NCI-H2171 (cell line): ENCODE results near the gene CABP7.

Experiments
- DNase-seq: peaks from one replicate; lab custom pipeline; 2025; lab: John Stamatoyannopoulos, UW

The CABP7 gene

DNA sequence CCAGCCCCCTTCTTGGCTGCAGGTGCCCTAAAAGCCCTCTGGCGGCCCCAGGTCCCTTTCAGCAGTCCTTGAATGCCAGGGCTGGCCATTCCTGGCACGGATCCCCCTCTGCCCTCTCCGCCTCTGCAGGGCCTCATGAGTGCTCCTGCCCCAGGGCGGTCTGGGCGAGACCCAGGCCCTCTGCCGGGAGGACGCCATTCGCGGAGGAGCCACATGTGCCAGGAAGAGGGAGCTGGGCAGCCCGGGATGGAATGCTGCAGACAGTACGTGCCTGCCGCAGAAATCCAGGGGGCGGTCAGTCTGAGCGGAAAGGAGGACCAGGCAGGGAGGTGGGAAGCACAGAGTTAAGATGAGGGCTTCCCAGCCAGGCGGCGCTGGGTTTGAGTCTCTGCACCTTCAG, 2.8 kb downstream of the CABP7 start:
- no peak for DNase-seq

DNA sequence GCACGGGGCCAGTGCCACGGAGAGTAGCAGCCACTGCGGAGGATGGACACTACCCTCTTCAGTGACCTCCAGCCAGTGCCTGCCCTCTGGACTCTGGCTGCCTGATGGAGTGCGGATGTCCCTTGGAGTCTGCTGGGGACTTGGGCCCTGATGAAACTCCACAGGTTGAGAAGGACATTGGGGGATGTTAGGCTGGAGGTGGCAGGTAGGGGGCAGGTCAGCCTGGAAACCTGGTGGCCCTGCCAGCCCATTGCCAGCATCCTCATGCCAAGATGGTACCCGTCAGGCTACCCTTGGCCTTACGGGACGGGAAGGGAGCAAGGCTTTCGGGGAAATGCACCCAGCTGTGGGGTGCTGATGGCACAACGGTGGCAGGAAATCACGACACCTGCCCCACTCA, 4.0 kb downstream of the CABP7 start:
- DNase-seq, result no peak

DNA sequence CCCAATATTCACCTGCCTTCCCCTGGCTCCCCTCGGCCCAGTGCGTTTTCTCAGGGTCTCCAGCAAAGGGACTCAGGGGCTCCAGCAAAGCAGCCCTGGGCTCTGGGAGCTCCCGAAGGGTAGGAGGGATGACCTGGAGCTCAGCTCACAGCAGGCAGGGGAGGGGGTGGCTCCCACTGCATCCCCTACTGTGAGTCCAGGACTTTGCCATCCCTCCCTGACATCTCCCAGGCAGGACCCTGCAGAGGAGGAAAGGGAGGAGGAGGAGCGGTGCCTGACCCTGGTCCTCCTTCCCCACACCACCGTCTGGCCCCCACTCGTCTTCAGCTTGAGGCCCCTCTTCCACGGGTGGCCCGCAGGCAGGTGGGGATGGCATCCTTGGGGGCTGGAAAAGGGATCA, 5.0 kb downstream of the CABP7 start:
- no peak for DNase-seq

DNA sequence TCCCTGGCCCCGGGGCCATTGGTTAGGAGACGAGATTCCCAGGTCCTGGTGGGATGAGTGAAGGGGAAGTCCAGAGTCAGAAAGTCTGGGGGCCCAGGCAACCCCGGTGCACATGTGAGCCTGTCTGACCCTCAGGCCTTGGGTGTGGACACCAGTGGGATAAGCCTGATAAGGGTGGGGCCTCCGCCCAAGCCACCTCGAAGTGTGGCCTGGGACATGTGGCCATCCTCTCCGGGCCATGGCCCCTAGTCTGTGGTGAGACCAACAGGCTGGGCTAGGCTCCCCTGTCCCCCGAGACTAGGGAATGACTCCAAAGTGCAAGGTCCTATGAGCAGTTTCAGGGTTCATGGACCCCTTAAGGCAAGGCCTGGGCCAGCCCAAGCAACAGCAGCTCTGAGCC, 6.3 kb downstream of the CABP7 start:
- no peak for DNase-seq

DNA sequence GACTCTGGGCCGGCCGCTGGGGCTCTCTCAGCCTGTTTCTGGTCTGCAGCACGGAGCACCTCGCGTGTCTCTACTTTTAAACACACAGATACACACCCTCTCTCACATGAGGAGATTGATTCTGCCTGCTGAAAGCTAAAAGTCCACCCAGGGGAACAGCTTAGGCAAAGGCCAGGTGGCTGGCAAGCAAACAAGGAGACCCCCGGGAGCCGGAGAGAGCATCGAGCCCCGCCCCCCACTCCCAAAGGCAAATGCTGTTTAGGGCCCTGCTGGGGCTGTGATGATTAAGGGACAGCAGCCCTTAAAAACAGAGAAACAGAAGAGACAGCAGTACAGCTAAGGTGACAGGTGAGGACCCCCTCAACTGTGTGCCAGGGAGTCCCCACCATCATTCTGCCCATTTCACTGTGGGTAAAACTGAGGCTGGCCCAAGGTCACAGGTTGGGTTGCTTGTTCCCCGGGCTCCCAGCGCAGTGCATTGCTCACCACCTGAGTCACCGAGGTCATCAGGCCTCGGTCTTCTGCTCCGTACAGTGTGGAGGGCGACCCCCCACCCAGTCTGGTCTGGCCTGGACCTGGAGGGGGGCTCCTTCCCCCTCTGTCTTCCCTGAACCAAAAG, 6.8 kb downstream of the CABP7 start:
- DNase-seq, result peak; percentile 63

DNA sequence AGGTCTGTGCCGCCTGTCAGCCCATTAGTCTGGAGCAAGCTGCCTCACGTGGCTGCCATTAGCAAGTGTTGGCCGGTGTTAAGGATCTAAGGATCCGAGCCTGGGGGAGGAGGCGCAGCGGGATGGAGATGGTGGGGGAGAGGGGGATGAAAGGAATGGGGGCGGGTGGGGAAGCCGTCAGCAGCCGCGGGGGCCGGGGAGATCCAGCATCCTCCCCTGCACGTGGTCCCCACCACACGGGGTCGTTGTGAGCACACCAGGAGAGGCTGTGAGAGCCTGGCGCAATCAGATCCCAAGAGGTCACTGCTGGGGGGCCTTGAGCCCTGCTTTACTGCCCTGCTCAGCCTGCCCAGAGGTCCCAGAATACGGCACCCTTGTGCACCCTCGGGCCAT, 7.3 kb downstream of the CABP7 start:
- DNase-seq, result no peak

DNA sequence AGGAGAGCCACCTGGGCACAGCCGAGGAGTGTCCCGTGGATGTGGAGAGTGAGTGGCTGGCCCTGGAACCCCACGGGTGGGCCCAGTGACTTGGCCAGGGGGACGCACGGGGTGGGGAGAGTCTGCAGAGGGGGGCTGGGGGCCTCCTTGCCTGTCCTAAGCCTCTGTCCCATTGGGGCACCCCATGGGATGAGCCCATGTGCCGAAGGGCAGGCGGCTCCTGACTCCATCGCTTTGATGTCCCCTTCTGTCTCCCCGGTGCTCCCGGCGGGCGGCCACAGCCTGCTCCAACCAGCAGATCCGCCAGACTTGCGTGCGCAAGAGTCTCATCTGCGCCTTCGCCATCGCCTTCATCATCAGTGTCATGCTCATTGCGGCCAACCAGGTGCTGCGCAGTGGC, 9.4 kb downstream of the CABP7 start:
- no peak for DNase-seq

DNA sequence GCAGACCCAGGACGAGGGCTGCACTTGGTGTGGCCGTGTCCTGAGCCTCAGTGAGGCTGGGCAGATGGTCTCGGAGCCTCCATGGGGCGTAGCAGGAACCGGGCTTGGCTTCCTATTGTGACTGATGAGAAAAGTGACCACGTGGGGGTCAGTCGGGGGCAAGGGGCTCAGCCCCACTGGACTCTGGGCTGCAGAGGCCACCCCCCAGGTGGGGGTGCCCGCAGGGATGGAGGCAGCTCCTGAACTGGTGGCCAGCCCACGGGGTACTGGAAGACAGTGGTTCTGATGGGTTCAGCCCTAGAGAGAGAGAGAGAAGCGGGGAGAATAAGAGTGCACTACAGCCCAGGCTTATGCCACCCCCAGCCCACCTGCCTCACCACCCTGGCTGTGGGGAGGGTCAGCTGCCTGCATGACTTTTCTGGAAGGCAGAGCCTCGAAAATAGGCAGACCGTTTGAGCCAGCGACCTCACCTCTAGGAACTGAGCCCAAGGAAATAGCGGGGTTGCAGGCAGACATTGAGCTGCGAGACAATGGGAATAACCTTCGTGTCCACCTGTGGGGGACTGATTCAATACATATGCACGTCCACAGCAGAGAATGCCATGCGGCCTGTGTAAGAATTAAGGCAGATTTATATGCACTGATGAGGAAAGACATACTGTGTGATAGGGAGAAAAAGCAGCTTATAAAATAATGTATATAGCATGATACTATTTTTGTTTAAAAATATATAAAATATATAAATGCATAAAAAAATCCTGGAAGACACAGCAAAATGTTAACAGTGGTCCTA, 11.5 kb downstream of the CABP7 start:
- no peak for DNase-seq

DNA sequence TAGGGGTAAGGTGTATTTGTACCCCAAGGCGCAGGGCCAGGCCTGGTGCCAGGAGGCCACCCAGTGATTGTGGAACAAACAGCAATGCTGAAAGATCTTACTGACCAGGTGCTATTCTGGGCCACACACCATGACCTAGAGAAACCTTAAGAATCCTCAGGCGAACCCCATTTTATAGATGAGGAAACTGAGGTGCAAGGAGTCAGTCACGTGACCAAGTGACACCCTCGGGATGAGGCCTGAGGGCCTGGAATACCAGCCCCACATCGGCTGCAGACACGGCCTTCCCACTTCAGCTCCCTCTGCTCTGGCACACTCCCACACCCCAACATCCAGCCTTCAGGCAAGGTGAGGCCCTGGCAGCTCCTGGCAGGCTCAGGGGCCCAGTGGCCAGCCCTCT, 13.1 kb downstream of the CABP7 start:
- no peak for DNase-seq

DNA sequence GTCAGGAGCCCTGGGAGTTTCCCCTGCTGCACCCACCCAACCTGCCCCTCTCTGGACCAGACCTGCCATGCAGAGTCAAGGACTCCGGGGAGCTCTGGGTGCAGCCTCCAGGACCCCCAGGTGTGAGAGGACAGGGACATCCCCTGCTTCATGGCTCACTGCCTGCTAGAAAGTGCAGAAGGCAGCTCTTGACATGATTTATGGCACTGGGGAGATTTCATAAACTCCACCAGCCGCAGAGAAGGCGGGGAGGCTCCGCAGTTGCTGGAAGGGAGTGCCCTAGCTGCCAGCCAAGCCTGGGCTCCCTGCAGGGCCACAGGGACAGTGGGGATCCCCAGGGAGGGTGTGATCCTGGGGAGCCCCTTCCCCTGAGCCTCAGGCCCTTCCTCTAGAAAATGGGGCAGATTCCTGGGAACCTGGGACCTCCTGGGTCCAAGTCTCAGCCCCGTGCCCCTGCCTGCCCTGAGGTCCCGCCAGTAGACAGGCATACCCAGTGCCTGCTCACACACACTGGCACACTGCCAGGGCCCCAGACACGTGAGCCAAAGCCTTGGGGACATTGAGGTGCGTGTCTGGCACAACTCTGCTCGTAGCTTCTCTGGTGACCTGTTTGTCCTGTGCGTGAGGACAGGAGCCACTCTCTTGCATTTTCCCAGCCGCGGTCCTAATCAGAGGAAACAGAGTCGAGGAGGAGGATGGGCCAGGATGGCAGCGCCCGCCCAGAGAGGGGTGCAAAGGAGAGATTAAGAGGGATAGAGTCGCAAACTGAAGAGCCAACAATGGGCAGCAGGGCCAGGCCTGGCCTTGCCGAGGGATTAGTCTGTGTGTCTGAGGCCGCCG, 13.8 kb downstream of the CABP7 start:
- peak; percentile 87 for DNase-seq

DNA sequence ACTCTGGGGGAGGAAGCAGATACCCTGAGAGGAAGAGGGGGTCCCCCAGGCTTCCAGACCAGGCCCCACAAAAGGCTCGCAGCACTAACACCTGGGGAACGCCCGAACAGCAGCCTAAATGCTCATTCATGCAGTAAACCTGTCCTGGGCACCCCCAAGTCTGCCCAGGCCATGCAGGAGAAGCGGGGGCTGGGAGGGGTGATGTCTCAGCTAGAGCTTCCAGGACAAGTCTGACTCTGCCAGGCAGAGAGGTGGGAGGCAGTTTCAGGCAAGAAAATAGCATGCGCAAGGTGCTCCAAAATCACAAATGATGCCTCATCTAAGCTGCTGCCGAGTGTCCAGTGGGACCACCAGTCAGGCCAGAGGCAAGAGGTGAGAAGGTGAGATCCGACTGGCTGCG, 14.6 kb downstream of the CABP7 start:
- no peak for DNase-seq

DNA sequence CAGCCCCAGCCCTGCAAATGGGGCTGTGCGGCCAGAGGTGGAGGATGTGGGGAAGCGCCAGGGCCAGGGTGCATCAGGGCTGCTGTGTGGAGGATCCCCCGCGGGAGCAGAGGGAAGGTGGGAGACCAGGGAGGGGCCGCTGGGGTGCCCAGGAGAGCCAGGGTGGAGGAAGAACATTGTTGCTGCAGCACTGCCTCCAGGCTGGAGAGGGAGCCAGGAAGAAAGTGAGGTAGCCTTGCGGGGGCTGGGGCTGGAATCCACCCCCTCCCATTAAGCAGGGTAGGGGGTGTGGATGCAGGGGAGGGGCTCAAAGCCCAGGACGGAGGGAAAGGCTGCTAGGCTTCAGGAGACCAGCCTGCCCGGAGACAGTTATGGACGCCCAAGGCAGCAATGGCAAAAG, 15.0 kb downstream of the CABP7 start:
- no peak for DNase-seq

DNA sequence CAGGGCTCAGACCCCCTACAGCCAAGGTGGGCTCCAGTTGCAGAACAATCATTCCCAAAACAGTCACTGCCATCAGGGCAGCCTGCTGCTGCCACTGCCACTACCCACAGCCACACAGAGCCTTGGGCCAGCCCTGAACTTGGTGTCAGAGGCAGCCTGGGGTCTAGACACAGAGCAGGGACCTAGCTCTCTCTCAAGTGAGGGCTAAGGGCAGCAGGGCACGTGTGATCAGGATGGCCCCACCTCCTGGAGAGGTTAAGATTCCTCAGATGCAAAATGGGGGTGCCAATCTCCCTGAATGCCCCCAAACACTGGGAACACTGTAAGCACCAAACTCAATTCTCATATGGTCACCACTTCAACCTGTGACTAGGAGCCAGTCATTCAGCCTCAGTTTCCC, 15.6 kb downstream of the CABP7 start:
- no peak for DNase-seq

DNA sequence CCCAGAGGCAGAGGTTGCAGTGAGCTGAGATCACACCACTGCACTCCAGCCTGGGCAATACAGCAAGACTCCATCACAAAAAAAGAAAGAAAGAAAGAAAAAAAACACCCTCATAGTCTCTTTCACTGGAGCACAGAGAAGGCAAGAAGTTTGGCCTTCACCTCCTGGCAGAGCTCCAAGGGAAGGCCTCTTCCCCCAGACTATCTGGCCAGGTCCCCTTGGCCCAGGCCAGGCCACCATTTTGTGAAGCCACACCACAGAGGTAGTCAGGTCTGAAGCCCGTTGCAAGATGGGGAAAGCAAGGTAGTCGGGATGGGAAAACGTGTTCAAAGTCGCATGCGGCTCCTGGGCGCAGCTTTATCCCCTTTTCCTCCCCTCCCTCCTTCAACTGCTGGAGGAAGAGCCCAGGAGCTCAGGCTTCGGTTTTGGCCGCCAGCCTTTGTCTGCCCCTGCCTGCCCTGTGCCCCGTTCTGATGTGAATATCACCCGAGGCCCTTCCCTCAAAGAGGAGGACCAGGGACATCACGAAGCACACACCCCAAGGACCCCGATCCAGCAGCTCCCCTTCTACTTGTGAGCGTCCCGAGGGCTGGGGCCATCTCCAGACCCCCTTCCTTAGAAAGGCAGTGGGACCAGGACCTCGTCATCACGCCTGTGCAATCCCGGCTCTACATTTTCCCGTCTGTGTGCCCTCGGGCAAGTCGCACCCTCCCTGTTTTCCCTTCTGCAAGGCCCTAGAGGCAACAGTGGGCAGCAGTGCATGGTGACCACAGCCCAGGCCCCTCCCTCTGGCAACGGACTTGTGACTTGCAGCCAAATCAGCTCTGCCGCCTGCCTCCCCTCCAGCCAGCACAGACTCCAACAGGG, 17.7 kb downstream of the CABP7 start:
- no peak for DNase-seq

DNA sequence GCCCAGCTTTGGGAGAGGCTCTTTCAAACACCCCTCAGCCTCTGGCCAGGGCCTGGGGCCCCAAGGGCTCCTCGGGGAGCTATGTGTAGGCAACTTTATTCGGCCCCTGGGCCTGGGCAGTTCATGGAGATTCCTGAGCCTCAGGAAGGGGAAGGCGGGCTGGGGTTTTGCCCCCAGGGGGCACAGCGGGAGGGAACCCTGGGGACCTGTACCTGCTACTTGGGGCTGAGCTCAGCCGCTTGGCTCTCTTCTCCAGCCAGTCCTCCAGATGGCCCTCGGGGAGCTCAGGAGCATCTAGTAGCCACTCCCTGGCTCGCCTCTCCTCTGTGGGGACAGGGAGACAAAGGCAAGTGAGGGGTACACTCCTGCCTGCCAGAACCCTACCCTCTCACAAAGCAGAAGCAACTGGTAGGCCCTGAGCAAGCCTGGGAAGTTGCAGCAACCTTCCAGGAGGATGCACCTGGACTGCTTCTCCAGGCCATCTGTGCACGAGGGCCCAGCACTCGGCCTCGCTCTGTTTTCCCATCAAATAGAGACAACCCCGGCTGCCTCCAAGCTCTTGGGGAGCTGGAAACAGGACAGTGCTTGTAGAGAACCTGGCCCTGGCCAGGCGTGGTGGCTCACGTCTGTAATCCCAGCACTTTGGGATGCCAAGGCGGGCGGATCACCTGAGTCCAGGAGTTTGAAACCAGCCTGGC, 18.5 kb downstream of the CABP7 start:
- DNase-seq, result no peak

DNA sequence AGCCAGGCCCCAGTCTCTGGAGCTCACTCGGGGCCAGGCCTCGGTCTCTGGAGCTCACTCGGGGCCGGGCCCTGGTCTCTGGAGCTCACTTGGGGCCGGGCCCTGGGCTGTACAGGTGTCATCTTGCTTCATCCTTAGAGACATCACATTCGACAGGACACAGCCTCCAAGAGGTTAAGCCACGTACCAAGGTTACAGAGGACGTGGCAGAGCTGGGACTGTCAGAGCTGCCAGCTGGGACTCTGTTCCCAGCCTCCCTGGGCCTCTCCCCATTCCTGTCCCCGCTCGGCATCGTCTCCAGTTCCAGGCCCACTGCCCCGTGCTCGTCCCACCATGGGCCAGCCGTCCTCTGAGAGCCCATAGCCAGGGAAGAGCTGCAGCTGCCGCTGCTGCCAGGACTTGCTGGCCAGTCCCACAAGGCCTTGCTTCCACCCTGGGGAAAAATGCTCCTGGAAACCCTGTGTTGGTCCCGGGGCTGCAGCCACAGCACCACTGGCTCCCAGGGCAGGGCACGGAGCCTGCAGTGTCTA, 19.6 kb downstream of the CABP7 start:
- DNase-seq, result no peak

DNA sequence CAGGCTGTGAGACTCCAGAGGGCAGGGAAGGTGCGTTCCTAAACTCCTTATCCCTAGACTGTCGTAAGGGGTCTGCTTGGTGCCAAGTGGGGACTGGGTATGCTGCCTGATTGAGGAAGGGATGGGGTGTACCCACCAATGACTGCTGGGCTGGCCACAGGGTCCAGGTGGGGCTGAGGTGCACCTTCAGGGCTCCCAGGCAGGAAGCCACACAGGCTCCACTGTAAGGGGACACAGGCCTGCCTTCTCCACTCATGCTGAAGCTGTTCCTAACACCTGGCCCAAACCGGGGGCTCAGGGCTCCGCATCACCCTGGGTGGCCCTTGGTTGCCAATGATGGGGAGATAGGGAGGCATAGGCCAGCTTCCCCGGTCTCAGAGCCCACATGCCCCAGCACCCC, 20.4 kb downstream of the CABP7 start:
- DNase-seq, result no peak

DNA sequence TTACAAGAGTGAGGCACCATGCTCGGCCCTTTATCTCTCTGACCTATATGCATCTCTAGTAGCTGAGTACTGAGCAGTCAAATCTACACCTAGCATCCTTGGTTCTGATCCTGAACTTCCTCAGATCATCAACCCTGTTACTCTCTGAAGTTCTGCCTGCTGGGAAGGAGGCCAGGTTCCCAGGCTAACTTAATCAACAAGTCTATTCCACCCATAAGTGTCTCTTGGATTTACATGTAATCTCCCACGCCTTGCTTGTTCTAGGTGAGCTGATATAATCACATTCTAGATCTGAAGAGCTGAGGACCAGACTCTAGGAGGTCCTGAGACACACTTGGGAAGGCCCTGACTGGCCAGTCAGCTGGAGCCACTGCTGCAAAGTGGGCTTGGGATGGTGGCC, 22.1 kb downstream of the CABP7 start:
- no peak for DNase-seq

DNA sequence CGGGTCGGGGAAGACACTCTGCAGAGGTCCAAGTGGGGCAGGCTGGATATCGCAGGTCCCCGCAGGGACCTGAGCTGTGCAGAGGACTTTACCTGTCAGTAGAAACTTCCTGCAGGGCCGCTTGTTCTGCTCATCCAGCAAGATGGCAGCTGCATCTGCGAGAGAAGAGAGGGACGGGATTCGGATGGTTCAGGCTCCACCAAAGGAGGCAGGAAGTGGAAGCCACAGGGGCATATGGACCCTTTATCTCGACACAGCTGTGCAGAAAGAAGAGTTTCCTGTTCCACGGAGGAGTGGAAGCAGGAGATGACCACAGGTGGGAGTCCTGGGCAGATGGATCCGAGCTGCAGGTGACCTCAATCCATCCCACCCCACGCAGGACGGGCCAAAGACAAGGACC, 22.5 kb downstream of the CABP7 start:
- DNase-seq, result no peak

DNA sequence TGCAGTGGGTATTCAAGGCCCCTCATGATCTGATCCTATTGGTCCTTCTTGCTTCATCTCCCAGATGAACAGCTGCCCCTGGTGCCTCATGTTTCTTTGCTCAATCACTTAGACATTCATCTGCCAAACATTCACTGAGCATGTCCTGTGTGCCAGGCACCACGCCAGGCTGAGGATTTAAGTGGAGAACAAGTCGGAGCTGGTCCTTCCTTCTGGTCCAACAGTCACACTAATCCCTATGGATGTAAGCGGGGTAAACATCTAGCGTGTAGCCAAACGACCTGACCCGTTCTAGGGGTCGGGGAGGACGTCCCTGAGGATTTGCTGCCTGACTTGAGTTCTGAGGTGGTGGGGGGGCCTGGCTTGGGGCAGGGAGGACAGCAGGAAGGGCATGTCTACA, 25.1 kb downstream of the CABP7 start:
- DNase-seq, result peak; percentile 97

DNA sequence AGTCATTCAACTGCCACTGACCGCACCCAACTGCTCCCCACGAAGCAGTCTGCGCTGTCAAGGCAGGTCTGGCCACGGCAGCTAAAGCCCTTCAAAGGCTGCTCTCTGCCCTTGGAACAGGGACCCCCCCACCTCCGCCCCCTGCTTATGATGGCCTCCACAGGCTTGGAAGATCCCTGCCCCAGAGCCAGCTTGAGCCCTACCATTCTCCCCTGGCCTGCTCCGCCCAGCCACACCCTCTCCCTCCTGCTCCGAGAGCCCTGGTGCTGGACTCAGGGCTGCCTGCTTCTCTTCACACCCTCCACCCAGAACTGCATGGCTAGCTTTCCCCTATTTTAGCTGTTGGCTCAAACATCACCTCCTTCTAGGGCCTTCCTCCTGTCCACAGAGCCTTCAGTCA, 28.0 kb downstream of the CABP7 start:
- DNase-seq, result no peak
